Retinal pigment epithelial cell (primary cell): Measurements from ENCODE around the gene TIPARP.

Experiments used
- DNase-seq: peaks from one replicate; pipeline ENCODE4 v3.0.0-alpha.2; 2010; ENCODE audit warnings: low read depth
- H3K4me3 ChIP-seq: 2 replicates; pipeline ENCODE4 v1.5.1; 2011; ENCODE audit warnings: mild to moderate bottlenecking, low read length, control low read depth, moderate library complexity
- TF ChIP-seq, protein P1 (sequence below): conservative IDR thresholded peaks from 2 replicates; pipeline ENCODE4 v1.5.1; 2011; ENCODE audit warnings: low read depth, low read length, control low read depth, inconsistent platforms

The TIPARP gene

DNA sequence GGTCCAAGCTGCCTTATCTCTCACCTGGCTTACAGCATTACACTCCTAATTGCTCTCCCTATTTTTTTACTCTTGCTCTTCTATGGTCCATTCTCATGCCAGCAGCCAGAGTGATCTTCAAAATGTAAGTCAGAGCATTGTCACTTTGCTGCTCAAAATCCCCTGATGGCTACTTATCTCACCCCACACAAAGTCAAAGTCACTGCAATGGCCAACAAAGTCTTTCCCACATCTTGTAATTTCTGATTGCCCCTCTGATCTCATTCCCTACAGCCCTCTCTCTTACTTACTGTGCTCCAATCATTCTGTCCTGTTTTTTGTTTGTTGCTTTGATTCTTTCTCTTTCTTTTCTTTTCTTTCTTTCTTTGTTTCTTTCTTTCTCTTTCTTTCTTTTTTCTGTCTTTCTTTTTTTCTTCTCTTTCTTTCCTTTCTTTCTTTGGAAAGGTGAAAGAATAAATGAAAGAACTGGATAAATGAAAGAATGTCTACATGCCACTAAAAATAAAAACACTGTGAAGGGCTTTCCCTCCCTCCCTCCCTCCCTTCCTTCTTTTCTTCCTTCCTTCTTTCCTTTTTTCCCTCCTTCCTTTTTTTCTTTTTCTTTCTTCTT is 34.9 kb upstream of the TIPARP start:
- no peak for DNase-seq
- no peak overlapping the region for H3K4me3 ChIP-seq
- TF ChIP-seq, protein P1, sequence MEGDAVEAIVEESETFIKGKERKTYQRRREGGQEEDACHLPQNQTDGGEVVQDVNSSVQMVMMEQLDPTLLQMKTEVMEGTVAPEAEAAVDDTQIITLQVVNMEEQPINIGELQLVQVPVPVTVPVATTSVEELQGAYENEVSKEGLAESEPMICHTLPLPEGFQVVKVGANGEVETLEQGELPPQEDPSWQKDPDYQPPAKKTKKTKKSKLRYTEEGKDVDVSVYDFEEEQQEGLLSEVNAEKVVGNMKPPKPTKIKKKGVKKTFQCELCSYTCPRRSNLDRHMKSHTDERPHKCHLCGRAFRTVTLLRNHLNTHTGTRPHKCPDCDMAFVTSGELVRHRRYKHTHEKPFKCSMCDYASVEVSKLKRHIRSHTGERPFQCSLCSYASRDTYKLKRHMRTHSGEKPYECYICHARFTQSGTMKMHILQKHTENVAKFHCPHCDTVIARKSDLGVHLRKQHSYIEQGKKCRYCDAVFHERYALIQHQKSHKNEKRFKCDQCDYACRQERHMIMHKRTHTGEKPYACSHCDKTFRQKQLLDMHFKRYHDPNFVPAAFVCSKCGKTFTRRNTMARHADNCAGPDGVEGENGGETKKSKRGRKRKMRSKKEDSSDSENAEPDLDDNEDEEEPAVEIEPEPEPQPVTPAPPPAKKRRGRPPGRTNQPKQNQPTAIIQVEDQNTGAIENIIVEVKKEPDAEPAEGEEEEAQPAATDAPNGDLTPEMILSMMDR: no peak

DNA sequence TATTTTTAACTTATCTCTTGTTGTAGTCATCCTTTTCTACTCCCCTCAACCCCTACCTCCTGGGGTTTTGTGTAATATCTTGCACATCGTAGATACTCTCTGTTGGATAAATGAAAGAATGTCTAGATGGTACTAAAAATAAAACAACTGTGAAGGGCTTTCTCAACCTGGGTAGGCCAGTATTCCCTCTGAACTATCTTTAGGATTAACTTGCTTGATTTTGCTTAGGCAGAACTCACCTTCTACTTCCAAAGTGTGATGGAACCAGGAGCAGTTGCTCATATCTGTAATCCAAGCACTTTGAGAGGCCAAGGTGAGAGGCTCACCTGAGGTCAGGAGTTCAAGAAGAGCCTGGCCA is 32.8 kb upstream of the TIPARP start:
- TF ChIP-seq, protein P1: no peak
- DNase-seq: no peak
- H3K4me3 ChIP-seq: no peak overlapping the region

DNA sequence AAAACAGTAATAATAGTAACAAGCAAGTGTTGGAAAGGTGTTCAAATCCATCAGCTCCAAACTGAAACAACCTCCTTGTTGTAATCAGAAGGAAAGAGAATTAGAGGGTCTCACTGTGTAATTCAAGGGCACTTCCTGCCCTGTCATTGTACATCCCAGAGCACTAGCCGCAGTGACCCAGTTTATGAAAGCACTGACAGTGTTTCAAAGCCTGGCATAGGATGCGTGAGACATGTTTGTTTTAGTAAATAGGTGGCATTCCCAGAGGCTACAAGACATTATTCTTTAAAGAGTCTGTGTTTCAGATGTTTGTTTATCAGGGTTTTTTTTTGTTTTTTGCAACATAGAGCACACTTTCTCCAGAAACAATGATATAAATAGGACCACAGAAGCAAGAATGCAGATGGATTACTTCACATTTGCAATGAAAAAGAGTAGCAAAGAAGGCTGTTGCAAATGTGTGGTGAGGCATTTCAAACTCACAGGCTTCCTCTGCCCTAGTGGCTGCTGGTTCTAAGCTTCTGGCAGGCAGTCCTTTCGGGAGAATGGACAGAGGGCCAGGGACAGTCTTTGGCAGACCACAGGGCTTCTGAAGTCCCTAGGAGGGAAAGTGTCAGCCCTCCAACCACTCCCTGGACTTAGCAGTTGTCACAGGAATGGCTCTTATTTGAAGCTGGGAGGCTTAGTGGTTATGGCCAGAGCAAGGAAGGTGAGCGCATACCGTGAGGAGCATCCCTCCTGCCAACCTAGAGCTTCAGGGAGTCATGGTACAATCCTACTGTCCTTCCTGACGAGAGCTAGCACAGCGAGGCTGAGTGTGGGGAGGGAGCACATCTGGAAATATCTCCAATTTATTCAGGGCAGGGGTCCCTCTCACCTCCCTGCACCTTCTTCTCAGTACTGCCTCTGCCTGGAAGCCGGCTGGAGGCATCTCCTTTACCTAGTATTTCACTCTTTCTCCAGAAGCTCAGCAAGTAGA is 31.4 kb upstream of the TIPARP start:
- TF ChIP-seq, protein P1: no peak
- no peak for DNase-seq
- H3K4me3 ChIP-seq: no peak overlapping the region

DNA sequence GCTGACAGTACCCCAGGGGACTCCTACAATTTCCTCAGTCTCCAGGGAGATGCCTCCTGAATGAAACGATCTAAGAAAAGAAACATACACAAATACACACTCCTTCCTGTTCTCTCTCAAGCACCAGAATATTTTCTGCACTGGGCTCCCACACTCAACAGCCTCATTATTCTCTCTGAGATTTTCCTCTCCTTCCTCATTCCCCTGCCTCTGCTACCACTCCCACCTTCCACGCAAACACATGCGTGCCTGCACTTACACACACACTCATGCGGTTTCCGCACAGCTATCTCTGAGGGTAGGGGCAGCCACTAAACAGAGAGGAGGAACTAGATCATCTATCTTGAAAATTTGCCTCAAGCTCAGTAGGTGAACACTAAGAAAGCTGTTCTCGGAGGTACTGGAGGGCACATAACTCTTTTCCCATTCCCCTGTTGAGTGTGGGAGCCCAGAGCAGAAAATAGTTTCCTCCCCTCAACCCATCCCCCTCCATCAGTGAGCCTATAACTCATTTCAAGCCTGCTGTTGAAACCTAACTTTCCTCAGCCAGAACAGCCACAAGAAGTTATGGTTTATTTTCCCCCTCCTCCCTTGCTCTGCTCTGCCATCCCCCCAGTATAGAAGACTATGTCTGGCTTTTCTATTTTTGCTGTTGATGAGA is 30.5 kb upstream of the TIPARP start:
- TF ChIP-seq, protein P1: no peak
- DNase-seq: no peak
- H3K4me3 ChIP-seq: no peak overlapping the region

DNA sequence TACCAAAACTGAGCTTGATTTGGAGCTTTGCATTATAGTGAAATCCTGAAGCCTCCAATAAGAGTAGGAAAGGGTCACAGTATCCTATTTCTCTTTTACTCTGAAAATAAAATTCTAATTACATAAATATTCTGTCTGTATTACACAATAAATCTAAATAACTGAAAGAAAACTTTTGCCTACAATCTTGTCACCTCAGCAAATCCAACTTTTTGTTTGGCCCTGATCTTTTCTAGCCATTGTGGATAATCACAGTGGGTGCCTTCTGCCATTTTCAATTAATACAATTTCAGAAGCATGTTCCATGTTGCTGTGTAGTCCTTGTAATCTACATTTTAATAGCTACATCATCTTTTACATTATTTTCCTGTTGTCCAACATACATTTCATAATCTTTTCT is 29.4 kb upstream of the TIPARP start:
- no peak overlapping the region for H3K4me3 ChIP-seq
- DNase-seq: no peak
- TF ChIP-seq, protein P1: no peak

DNA sequence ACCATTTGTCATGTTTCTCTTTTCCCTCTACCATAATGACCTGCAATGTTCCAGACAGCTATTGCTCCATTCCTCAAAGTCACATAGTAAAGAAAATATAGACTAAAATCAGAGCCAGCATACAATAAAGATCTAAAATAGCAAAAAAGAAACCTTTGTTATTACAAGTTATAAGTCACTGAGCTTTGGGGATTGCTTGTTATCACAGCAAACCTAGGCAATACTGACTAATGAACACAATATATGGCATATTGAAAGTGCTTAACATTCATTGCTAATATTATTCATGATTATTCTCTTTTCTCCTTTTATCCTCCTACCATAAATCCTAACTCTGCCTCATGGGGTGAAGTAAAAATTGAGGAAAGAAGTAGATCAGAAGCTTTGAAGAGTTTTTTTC is 27.4 kb upstream of the TIPARP start:
- TF ChIP-seq, protein P1: no peak
- no peak for DNase-seq
- H3K4me3 ChIP-seq: no peak overlapping the region
